Raji (cell line): ENCODE data around the gene TNS4.

Source experiments
- POLR2A ChIP-seq: IDR thresholded peaks from 2 replicates; pipeline ENCODE4 v1.6.1; 2011; ENCODE audit warnings: low read depth, low read length, control low read depth; ENCODE audit not compliant: insufficient read depth

The TNS4 gene

GRCh38 chr17:40539711-40540411 lies 38.4 kb upstream of the TNS4 start:
- no peak for TF ChIP-seq POLR2A

- TF ChIP-seq POLR2A = no peak
Observed at GRCh38 chr17:40538936-40539705, 37.7 kb upstream of the TNS4 start.

- no peak for TF ChIP-seq POLR2A
Observed at GRCh38 chr17:40538019-40538935, 36.9 kb upstream of the TNS4 start.

GRCh38 chr17:40536295-40537171 lies 35.1 kb upstream of the TNS4 start:
- no peak for TF ChIP-seq POLR2A

DNA sequence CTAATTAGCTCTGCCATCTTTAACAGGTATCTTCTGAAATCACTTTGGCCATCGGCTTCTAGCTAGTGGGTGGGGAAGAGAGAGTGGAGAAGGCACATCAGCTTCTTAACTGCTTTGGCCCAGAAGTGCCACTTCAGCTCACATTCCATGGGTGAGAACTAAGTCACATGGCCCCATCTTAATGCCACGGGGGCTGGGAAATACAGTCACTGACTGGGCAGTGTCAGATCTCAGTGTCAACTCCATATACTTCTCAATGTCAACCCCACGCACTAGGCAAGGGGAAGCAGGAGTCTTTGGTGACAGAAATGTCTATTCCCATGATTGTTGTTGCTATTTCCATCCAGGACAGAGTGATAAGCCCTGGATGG lies 34.5 kb upstream of the TNS4 start:
- no peak for TF ChIP-seq POLR2A

DNA sequence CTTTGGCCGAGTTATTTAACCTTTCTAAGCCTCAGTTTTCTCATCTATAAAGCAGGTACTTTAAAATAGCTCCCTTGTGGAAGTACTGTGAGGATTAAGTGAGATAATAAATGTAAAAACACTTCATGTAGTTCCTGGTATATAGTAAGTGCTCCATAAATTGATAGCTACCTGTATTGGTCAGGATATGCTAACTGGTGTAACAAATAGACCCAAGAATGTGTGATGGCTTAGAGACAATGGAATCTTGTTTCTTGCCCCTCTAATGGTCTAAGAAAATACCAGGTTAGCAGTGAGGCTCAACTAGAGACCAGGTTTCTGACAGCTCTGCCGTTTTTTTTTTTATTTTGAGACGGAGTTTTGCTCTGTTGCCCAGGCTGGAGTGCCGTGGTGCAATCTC lies 34.0 kb upstream of the TNS4 start:
- TF ChIP-seq POLR2A = no peak

DNA sequence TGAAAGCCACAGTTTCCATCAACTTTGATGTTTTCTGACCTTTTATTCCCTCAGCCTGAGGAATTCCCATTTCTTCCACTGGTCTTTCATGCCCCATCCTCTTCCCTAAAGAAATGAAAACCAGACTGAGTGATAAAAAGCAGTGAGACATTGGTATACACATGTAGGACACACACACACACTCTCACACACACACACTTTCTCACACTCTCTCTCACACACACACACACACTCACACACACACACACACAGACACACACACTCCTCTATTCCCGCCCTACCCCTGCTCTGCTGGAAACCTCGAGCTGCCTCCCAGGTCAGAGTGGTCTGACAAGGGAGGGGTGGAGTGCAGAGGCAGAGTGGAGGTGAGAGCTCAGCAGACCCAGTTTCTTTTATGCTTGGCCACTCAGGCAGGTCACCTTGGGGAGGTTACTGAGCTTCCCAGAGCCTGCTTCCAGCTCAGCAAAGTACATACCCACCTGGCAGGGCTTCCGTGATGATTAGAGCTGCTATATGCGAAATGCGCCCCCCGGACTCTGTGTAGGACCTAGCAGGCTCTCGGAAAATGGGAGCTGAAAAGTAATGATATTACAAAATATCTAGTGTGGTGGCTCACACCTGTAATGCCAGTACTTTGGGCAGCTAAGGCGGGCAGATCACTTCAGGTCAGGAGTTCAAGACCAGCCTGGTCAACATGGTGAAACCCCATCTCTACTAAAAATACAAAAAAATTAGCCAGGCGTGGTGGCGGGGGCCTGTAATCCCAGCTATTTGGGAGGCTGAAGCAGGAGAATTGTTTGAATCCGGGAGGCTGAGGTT lies 33.2 kb upstream of the TNS4 start:
- no peak for TF ChIP-seq POLR2A

- TF ChIP-seq POLR2A = no peak
Observed at GRCh38 chr17:40533896-40534295, 32.5 kb upstream of the TNS4 start.

GRCh38 chr17:40532520-40533253 lies 31.3 kb upstream of the TNS4 start:
- TF ChIP-seq POLR2A = no peak

GRCh38 chr17:40531051-40531991 lies 29.9 kb upstream of the TNS4 start:
- no peak for TF ChIP-seq POLR2A

GRCh38 chr17:40530531-40530994 lies 29.1 kb upstream of the TNS4 start:
- no peak for TF ChIP-seq POLR2A

GRCh38 chr17:40529991-40530390 lies 28.6 kb upstream of the TNS4 start:
- no peak for TF ChIP-seq POLR2A

GRCh38 chr17:40528692-40529417 lies 27.4 kb upstream of the TNS4 start:
- TF ChIP-seq POLR2A = no peak
